Endothelial cell of umbilical vein (primary cell): Measurements from ENCODE around the gene DBR1. TPM values are rescaled to one million over a fixed set of nuclear protein-coding genes. Genes with fewer than 3 reads are reported as not detected.

Experiments
- BruUV-seq: library from RNA; stranded (reverse); fragments of 400-500 nt; replicated peaks from 2 replicates; lab custom pipeline; 2021; lab: Mats Ljungman, UMichigan
- CTCF ChIA-PET: fragments of 300-600, 350-600 bp; sonication (Branson Sonifier 250); formaldehyde crosslinking; loops from one replicate; lab custom pipeline; 2021; ENCODE audit warnings: antibody characterized with exemption, inconsistent platforms; lab: Charles Lee
- POLR2A ChIA-PET: fragments of 300-600, 350-600 bp; sonication (Branson Sonifier 250); formaldehyde crosslinking; loops from one replicate; lab custom pipeline; 2021; ENCODE audit warnings: antibody characterized with exemption, inconsistent platforms; lab: Charles Lee
- DNase-seq: peaks from one replicate; pipeline ENCODE4 v3.0.0-alpha.2; 2011; ENCODE audit warnings: low read depth, low spot score
- FAIRE-seq: peaks from 2 replicates; lab custom pipeline; 2011; peaks lifted over from hg19 to GRCh38; lab: Jason Lieb, UNC
- H2AFZ ChIP-seq: 2 replicates; pipeline ENCODE4 v1.6.0; 2012; ENCODE audit warnings: low read depth, low read length, control low read depth, inconsistent platforms
- H3K27ac ChIP-seq: 2 replicates; pipeline ENCODE4 v1.5.1; 2011; ENCODE audit warnings: low read depth, mild to moderate bottlenecking, control low read depth, low read length, moderate library complexity; ENCODE audit not compliant: insufficient read depth
- H3K27me3 ChIP-seq, 2 experiments: 2 replicates each; pipeline versions ENCODE4 v1.6.0 to v1.6.1; 2011; ENCODE audit warnings: low read length in 2 of 2, mixed read lengths in 1 of 2; ENCODE audit not compliant: control insufficient read depth in 2 of 2, insufficient read depth in 2 of 2
- H3K36me3 ChIP-seq, 2 experiments: 2 replicates in 1 of 2; 3 replicates in 1 of 2; pipeline ENCODE4 v1.5.1; 2011; ENCODE audit warnings: low read length in 2 of 2, mild to moderate bottlenecking in 1 of 2, moderate library complexity in 1 of 2; ENCODE audit not compliant: control insufficient read depth in 2 of 2, insufficient read depth in 2 of 2; ENCODE audit errors: extremely low read depth in 1 of 2
- H3K4me1 ChIP-seq: 3 replicates; pipeline ENCODE4 v1.5.1; 2011; ENCODE audit warnings: mild to moderate bottlenecking, low read length; ENCODE audit not compliant: control insufficient read depth, insufficient read depth; ENCODE audit errors: extremely low read depth
- H3K4me2 ChIP-seq: 2 replicates; pipeline ENCODE4 v1.6.1; 2011; ENCODE audit warnings: low read length, control low read depth, mixed read lengths; ENCODE audit not compliant: insufficient read depth
- H3K4me3 ChIP-seq, 3 experiments: fragments of 200-600 bp in 1 of 3; sonication (generic), shearing (Covaris generic) in 1 of 3; replicated peaks in 1 of 3; 2 replicates each; pipeline ENCODE4 v1.5.1; 2011 to 2016; ENCODE audit warnings: control low read depth in 3 of 3, low read length in 3 of 3, mild to moderate bottlenecking in 2 of 3, inconsistent platforms in 1 of 3, low read depth in 1 of 3, moderate library complexity in 1 of 3; ENCODE audit not compliant: insufficient read depth in 1 of 3
- H3K79me2 ChIP-seq: 2 replicates; pipeline ENCODE4 v1.6.0; 2012; ENCODE audit warnings: low read length, inconsistent platforms; ENCODE audit not compliant: control insufficient read depth, insufficient read depth
- H3K9ac ChIP-seq: replicated peaks from 2 replicates; pipeline ENCODE3; 2011; ENCODE audit warnings: low read length, control low read depth; ENCODE audit not compliant: insufficient read depth; ENCODE audit errors: extremely low read depth
- H3K9me1 ChIP-seq: replicated peaks from 3 replicates; pipeline ENCODE4 v1.6.0; 2011; ENCODE audit warnings: mild to moderate bottlenecking, low read length; ENCODE audit not compliant: control insufficient read depth, insufficient read depth; ENCODE audit errors: extremely low read depth
- H3K9me3 ChIP-seq: replicated peaks from 2 replicates; pipeline ENCODE4 v1.5.1; 2012; ENCODE audit warnings: low read length, inconsistent platforms; ENCODE audit not compliant: control insufficient read depth, insufficient read depth
- H4K20me1 ChIP-seq: replicated peaks from 2 replicates; pipeline ENCODE3; 2011; ENCODE audit warnings: mild to moderate bottlenecking, low read length; ENCODE audit not compliant: control insufficient read depth, insufficient read depth; ENCODE audit errors: extremely low read depth
- CTCF ChIP-seq, 2 donors: IDR thresholded peaks; 1 replicate in 1 of 2; 2 replicates in 1 of 2; pipeline ENCODE4 v1.5.1; 2011; ENCODE audit warnings: low read length in 2 of 2, mild to moderate bottlenecking in 2 of 2, moderate library complexity in 2 of 2, control low read depth in 1 of 2, inconsistent platforms in 1 of 2, low read depth in 1 of 2; ENCODE audit not compliant: insufficient read depth in 1 of 2; ENCODE audit errors: extremely low read depth in 1 of 2
- EZH2 ChIP-seq: IDR thresholded peaks from 2 replicates; pipeline ENCODE4 v1.6.1; 2012; ENCODE audit warnings: borderline replicate concordance, low read depth, mild to moderate bottlenecking, moderate library complexity, low read length, inconsistent platforms; ENCODE audit not compliant: severe bottlenecking
- FOS ChIP-seq: IDR thresholded peaks from 2 replicates; pipeline ENCODE4 v1.6.1; 2011; ENCODE audit warnings: mild to moderate bottlenecking, low read length, moderate library complexity, borderline replicate concordance; ENCODE audit not compliant: insufficient read depth
- GATA2 ChIP-seq: IDR thresholded peaks from 2 replicates; pipeline ENCODE4 v1.7.0; 2011; ENCODE audit warnings: low read depth, mild to moderate bottlenecking, moderate library complexity, mixed read lengths, low read length; ENCODE audit not compliant: insufficient read length, insufficient read depth
- JUN ChIP-seq: IDR thresholded peaks from 2 replicates; pipeline ENCODE4 v1.6.1; 2011; ENCODE audit warnings: borderline replicate concordance, low read depth; ENCODE audit not compliant: insufficient read length, insufficient read depth
- MAX ChIP-seq: IDR thresholded peaks from 2 replicates; pipeline ENCODE4 v1.6.1; 2011; ENCODE audit not compliant: insufficient read depth, insufficient read length
- MYC ChIP-seq: IDR thresholded peaks from one replicate; pipeline ENCODE4 v1.6.1; 2011; ENCODE audit warnings: mild to moderate bottlenecking, low read depth, low read length
- POLR2A ChIP-seq: IDR thresholded peaks from 2 replicates; pipeline ENCODE4 v1.6.1; 2012; ENCODE audit warnings: low read depth, mild to moderate bottlenecking, control low read depth, low read length
- POLR2AphosphoS5 ChIP-seq: IDR thresholded peaks from 2 replicates; pipeline ENCODE4 v1.6.1; 2012; ENCODE audit warnings: low read depth, mild to moderate bottlenecking, control low read depth, low read length, moderate library complexity; ENCODE audit not compliant: insufficient read depth
- dilution Hi-C: fragments of 300-500 bp; cut with MboI; formaldehyde crosslinking; loops from one replicate; pipeline ENCODE4 v1.15.0; 2019; ENCODE audit warnings: low sequenced_read_pairs; ENCODE audit not compliant: extremely low pct_ligation_motif_present
- intact Hi-C: fragments of 100-400 bp; cut with micrococcal nuclease; formaldehyde crosslinking; loops from one replicate; pipeline ENCODE4 v1.10.0; 2022
- polyA plus RNA-seq, 4 experiments: library from polyadenylated mRNA; depleted of rRNA in 3 of 4; stranded (reverse) in 3 of 4; unstranded in 1 of 4; fragments of >200 nt; gene quantifications; 2 replicates each; pipeline versions ENCODE4 v1.2.1 to v1.2.3, GENCODE V29; 2011 to 2012; ENCODE audit warnings: missing spikeins in 1 of 4
- total RNA-seq: library from RNA; stranded (reverse); gene quantifications from 2 replicates; pipeline ENCODE4 v1.2.3, GENCODE V29; 2021

Gene DBR1
- total and polyA plus RNA-seq, 2 donors (not counting 3 experiments of a cell fraction or from before 2014, with no cell fraction given), result 10.3 to 17.8 TPM

- FAIRE-seq, result peak; percentile 77
- intact Hi-C loops, result loop anchor here (1.0 to 5.0 kb wide), 4 partner anchors 47 to 232 kb away; partner anchors contain the start of genes ARMC8, DBR1 and MRAS
These were observed 59.4 kb downstream of the DBR1 start, which contains the start of gene DZIP1L for GRCh38 chr3:138114988-138115971. TSS of gene DZIP1L (minus strand) at chr3:138115608. CDS start at chr3:138103971, 11,637 bp downstream.

More at GRCh38 chr3:138114988-138115971, 59.4 kb downstream of the DBR1 start, which contains the start of gene DZIP1L:
- Histone ChIP-seq H3K27ac (peak within 1 kb of the TSS; percentile 15), H3K9me3 (no peaks in the 10 kb centered on the region), H3K9ac (peak within 1 kb of the TSS; percentile 65), H3K79me2 (no peaks in the 10 kb centered on the region), H3K4me2 (peak within 1 kb of the TSS; percentile 68), H2AFZ (peak within 1 kb of the TSS; percentile 77), H4K20me1 (no peaks in the 10 kb centered on the region), H3K4me1 (peaks cover 5% of the 10 kb centered on the region), H3K4me3 (peak within 1 kb of the TSS; percentile 51 to 75 (median 52)), H3K36me3 (no peaks in the 10 kb centered on the region), H3K27me3 (no peaks in the 10 kb centered on the region), H3K9me1 (no peaks in the 10 kb centered on the region)
- BruUV-seq, result no TSS peak
- dilution Hi-C loops, result no loop called here
- DNase-seq, result peak; percentile 61
- no peak for TF ChIP-seq FOS
- TF ChIP-seq CTCF (IDR thresholded peaks at IDR 0.05; ENCODE audit: extremely low read depth in 1 of 2, insufficient read depth in 1 of 2, low read depth in 1 of 2, low read length in 2 of 2), result peak; percentile 46 to 50
- TF ChIP-seq GATA2, result no peak
- TF ChIP-seq MAX, result no peak
- peak; percentile 23 for TF ChIP-seq POLR2A
- peak; percentile 19 for TF ChIP-seq POLR2AphosphoS5
- TF ChIP-seq JUN, result no peak
- no peak for TF ChIP-seq MYC
- TF ChIP-seq EZH2, result no peak
- ChIA-PET POLR2A (no interaction called here), CTCF (interaction anchor here (0.7 to 1.9 kb wide), 12 partner anchors 8 to 62 kb away, joined by 3 to 13 read pairs (median 4); partner anchors contain the start of gene DBR1)
